HG03060 (cell line): ENCODE measurements around the gene NRROS.

ENCODE experiments used
- ATAC-seq: cut with Tn5 transposase; IDR thresholded peaks from one replicate; pipeline ENCODE4 v1.9.1; 2021; ENCODE audit warnings: low read depth, moderate number of reproducible peaks; ENCODE audit not compliant: unreplicated experiment

NRROS gene

DNA sequence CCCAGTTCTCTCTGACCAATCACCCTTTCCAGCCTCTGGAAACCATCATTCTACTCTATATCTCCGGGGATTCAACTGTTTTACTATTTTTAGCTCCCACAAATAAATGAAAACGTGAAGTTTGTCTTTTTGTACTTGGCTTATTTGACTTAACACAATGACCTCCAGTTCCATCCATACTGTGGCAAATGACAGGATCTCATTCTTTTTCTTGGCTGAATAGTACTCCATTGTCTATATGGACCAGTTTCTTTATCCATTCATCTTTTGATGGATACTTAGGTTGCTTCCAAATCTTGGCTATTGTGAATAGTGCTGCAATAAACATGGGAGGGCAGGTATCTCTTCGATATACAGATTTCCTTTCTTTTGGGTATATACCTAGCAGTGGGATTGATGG, 34.1 kb downstream of the NRROS start:
- ATAC-seq, result no peak

DNA sequence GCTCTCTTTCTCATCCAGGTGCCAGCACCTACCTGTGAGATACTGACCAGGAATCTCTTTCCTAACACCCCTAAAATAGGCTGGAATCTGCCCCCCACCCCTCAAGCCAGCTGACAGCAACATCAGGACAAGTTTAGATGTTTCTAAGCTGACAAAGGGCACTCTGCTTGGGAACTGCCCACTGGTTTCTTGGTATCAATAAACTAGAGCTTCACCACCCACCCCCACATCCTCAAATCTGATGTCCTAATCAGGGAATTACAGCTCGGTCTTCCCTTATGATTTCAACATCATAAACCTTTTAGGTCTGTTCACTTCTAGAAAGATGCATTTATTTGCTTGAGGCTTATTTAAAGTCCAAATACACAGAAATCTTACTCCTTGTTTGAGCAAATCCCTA, 37.9 kb downstream of the NRROS start:
- no peak for ATAC-seq

GRCh38 chr3:196677931-196678330, 38.4 kb downstream of the NRROS start:
- no peak for ATAC-seq

- peak; percentile 79 for ATAC-seq
Measured at GRCh38 chr3:196684548-196685407, 45.3 kb downstream of the NRROS start.

DNA sequence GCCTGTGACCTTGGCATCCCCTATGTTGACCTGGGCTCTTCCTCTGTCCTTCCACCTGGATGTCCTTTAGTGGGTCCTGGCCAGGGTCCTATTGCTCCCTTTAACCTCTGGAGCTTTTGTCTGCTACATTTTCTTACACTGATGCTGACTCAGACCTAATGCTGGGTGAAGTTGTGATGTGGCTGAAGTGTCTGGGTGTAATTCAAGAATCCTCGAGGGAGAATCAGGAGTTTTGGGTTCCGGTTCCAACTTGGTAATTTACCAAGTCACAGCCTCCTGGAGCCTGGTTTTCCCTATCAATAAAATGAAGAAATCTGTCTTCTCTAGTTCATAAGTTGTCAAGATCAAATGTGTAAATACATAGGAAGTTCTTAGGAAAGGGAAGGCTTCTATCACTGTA, 46.9 kb downstream of the NRROS start:
- ATAC-seq, result no peak

DNA sequence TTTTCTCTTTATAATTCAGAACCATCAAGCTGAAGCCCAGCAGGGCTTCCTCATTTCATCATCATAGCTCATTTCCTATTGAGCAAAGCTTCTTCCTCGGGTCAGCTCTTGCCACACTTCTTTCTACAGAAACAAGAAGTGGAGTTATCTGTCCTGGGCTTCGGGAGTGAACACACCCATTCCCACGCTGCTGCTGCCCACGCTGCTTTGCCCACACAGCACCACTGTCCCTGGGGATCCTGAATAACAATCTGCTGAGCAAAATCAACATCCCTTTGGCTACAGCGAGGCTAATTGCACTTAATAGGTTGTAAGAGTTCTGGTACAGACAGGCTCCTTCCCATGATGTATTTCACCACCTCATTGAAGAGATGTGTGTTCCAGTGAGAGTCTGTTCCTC, 48.9 kb downstream of the NRROS start:
- no peak for ATAC-seq

- no peak for ATAC-seq
Measured at GRCh38 chr3:196689941-196690660, 50.6 kb downstream of the NRROS start.

DNA sequence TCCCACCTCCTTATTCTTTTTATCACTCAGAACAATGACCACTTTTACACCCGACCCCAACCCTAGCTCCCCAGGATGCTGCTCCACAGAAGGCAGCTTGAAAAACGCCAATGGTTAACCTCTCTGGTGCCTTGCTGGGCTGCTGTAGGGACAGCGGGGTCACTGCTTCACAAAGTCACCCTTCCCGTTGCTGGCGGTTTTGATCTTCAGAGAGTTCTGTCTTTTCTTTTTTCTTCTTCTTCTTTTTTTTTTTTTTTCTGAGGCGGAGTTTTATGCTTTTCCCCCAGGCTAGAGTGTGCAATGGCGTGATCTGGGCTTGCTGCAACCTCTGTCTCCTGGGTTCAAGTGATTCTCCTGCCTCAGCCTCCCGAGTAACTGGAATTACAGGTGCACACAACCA, 51.9 kb downstream of the NRROS start:
- ATAC-seq, result no peak

GRCh38 chr3:196694202-196694638, 54.7 kb downstream of the NRROS start:
- ATAC-seq, result no peak

GRCh38 chr3:196694941-196695848, 55.7 kb downstream of the NRROS start:
- no peak for ATAC-seq

DNA sequence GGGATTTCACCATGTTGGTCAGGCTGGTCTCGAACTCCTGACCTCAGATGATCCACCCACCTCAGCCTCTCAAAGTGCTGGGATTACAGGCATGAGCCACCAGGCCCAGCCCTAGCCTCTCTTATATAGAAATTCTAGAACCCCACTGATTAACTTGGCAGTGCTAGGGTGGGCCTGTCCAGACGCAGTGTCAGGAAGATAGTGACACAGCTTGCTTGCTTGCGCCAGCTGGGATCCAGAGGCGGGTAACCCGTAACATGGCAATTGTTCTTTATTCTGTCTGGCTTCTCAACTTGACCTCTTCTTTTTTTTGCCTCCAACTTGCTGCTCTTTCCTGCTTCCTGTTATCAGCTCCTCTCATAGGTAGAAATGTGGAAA, 56.3 kb downstream of the NRROS start:
- no peak for ATAC-seq

GRCh38 chr3:196697270-196697669, 57.8 kb downstream of the NRROS start:
- no peak for ATAC-seq

DNA sequence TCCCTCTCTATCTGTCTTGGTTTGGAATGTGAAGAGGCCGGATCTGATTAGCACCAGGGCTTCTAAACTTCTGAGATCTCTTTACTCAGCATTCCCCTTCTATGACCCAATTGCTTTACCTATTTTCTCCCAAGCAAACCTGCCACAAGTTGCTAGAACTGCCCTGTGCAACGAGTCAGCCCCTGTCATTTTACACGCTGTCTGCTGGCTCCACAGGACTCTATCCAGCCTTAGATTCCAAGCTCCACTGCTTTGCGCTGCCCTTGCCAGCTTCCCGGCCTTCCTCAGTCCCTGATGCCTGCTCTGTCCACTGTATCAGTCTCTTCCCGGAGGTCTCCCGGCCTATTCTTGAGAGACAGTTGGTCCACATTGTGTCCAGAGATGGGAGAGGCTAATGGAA, 60.3 kb downstream of the NRROS start:
- ATAC-seq, result no peak

GRCh38 chr3:196700801-196701200, 61.3 kb downstream of the NRROS start:
- no peak for ATAC-seq

- ATAC-seq, result no peak
Measured at GRCh38 chr3:196706327-196706726, 66.8 kb downstream of the NRROS start.

DNA sequence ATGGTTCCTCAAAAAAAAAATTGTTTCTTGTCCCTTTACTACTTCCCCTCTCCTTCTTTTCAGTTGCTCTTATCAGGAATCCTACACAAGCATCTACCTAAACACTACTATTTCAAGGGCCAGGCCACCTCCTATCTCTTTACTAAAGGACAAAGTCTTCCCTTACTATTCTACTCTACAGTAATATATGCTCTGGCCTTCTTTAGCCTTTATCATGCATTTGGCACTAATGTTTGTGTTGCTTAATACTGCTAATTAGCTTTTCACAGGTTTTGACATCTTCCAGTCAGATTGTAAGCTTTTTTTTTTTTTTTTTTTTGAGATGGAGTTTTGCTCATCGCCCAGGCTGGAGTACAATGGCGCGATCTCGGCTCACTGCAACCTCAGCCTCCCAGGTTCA, 67.2 kb downstream of the NRROS start:
- ATAC-seq, result no peak

- ATAC-seq, result no peak
Measured at GRCh38 chr3:196707566-196707965, 68.1 kb downstream of the NRROS start.

- ATAC-seq, result no peak
Measured at GRCh38 chr3:196708467-196708866, 69.0 kb downstream of the NRROS start.
